Measurements from ENCODE around the gene SERPINE2. TPM values are rescaled to one million over a fixed set of nuclear protein-coding genes. Genes with fewer than 3 reads are reported as not detected.

The SERPINE2 gene
- total and polyA plus RNA-seq, 4 donors, result 4.2 to 61.4 (median 11.7) TPM

DNA sequence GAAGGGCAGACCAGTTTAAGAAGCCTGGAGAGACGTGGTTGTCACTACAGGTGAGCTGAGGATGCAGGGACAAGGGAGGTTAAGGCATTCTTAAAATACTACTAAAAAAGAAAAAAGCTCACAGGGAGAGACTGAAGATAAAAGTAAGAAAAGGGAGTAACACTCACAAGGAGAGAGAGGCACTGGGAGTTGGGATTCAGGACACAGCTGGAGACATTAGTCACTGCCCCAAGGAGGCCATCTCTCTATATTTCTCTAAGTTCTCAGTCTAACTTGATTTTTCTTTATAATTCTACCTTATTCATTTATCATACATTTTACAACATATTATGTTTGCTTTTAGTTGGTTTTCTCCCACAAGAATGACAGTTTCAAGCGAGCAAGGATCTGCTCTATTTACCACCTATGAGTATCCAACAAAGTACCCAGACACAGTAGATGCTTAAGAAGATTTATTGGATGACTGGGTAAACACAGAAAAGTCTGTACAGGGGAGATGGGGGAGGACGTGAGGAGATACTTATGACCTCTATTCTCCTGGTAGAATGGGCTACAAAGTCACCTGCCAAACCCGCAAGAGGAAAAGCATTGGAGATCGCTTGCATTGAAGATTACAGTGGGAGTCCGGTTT is 2.2 kb downstream of the SERPINE2 start:
- ATAC-seq (ENCODE audit: insufficient read depth, low FRiP score) (no peak), DNase-seq (no peak)
- peaks cover 0 to 40% (median 11%) of the 10 kb centered on the region in 5 donors for H3K4me1 ChIP-seq (ENCODE audit: control insufficient read depth in 5 of 5, insufficient read depth in 5 of 5, low read length in 5 of 5)
- 88% methylated on average over 6 of the region's 6 CpGs for WGBS, 2 donors
- H3K4me3 ChIP-seq, result no peak overlapping the region
- no peak overlapping the region for H3K27ac ChIP-seq (ENCODE audit: low read depth in 1 of 2, low read length in 1 of 2)
- H3K9me3 ChIP-seq (ENCODE audit: control insufficient read depth in 4 of 4, insufficient read depth in 3 of 4, low read length in 3 of 4), result peaks cover 0 to 2% (median 0%) of the 10 kb centered on the region in 4 donors
- TF ChIP-seq CTCF (IDR thresholded peaks at IDR 0.05; ENCODE audit: control extremely low read depth, extremely low read depth), result no peak
- H3K27me3 ChIP-seq (ENCODE audit: control insufficient read depth in 3 of 3, insufficient read depth in 3 of 3, low read length in 2 of 3), result peaks cover 3 to 5% (median 4%) of the 10 kb centered on the region in 3 donors
- H3K36me3 ChIP-seq (ENCODE audit: control insufficient read depth in 4 of 4, insufficient read depth in 4 of 4, low read length in 4 of 4), result no peaks in the 10 kb centered on the region
- no peak overlapping the region for H3K9ac ChIP-seq (ENCODE audit: insufficient read depth in 1 of 2, low read length in 2 of 2)

DNA sequence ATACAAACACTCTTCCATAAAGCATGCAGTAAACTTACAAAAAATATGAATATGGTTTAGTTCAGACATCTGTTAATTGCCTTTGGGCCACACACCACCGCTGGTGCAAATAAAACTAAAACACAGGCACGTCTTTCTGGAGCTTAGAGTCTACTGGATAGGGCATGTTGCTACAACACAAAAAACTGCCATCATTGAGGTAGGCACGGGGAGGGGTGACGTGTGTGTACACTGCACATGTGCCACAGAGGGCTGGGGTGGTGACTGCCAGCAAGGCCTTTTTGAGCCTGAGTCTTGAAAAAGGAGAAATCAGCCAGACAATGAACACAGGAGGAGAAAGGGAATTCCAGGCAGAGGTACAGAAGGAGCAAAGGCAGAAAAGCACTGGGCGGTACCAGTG is 5.1 kb downstream of the SERPINE2 start:
- Histone ChIP-seq H3K27me3 (ENCODE audit: control insufficient read depth in 3 of 3, insufficient read depth in 3 of 3, low read length in 2 of 3) (peaks cover 0 to 5% (median 4%) of the 10 kb centered on the region in 3 donors), H3K9ac (ENCODE audit: insufficient read depth in 1 of 2, low read length in 2 of 2) (no peak overlapping the region), H3K36me3 (ENCODE audit: control insufficient read depth in 4 of 4, insufficient read depth in 4 of 4, low read length in 4 of 4) (peaks cover 0 to 6% (median 2%) of the 10 kb centered on the region in 4 donors), H3K9me3 (ENCODE audit: control insufficient read depth in 4 of 4, insufficient read depth in 3 of 4, low read length in 3 of 4) (peaks cover 0 to 7% (median 0%) of the 10 kb centered on the region in 4 donors), H3K4me3 (no peak overlapping the region), H3K27ac (ENCODE audit: low read depth in 1 of 2, low read length in 1 of 2) (no peak overlapping the region), H3K4me1 (ENCODE audit: control insufficient read depth in 5 of 5, insufficient read depth in 5 of 5, low read length in 5 of 5) (peaks cover 0 to 16% (median 6%) of the 10 kb centered on the region in 5 donors)
- no peak for DNase-seq
- ATAC-seq (ENCODE audit: insufficient read depth, low FRiP score), result no peak
- TF ChIP-seq CTCF (IDR thresholded peaks at IDR 0.05; ENCODE audit: control extremely low read depth, extremely low read depth), result no peak
- 80 to 84% methylated on average over 5 of the region's 5 CpGs for WGBS, 2 donors

DNA sequence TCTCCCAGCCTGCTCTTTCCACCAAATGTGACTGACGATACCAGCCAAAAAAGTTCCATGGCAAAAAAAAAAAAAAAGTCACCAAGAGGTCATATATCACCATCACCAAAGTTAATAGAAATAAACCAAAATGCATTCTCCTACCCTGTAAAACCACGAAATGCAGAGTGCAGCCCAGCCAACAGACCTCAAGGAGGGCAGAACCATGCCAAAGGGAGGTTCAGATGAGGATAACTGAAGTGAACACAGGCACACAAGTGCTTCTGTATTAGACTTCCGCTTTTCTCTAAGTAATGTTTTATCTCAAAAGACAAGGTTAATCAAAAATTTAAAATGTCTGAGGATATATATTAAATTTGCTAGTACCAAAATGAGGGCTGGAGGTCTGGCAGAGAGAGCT is 5.5 kb downstream of the SERPINE2 start:
- ATAC-seq (ENCODE audit: insufficient read depth, low FRiP score) (no peak), DNase-seq (no peak)
- Histone ChIP-seq H3K4me1 (ENCODE audit: control insufficient read depth in 5 of 5, insufficient read depth in 5 of 5, low read length in 5 of 5) (peaks cover 0 to 16% (median 2%) of the 10 kb centered on the region in 5 donors), H3K4me3 (no peak overlapping the region), H3K9ac (ENCODE audit: insufficient read depth in 1 of 2, low read length in 2 of 2) (no peak overlapping the region), H3K27me3 (ENCODE audit: control insufficient read depth in 3 of 3, insufficient read depth in 3 of 3, low read length in 2 of 3) (peaks cover 0 to 5% (median 4%) of the 10 kb centered on the region in 3 donors), H3K9me3 (ENCODE audit: control insufficient read depth in 4 of 4, insufficient read depth in 3 of 4, low read length in 3 of 4) (peaks cover 0 to 7% (median 0%) of the 10 kb centered on the region in 4 donors), H3K36me3 (ENCODE audit: control insufficient read depth in 4 of 4, insufficient read depth in 4 of 4, low read length in 4 of 4) (peaks cover 0 to 6% (median 2%) of the 10 kb centered on the region in 4 donors), H3K27ac (ENCODE audit: low read depth in 1 of 2, low read length in 1 of 2) (no peak overlapping the region)
- WGBS, 2 donors, result 54 to 74% methylated on average over 3 of the region's 3 CpGs
- TF ChIP-seq CTCF (IDR thresholded peaks at IDR 0.05; ENCODE audit: control extremely low read depth, extremely low read depth), result no peak

Data from lung (tissue), 12 donors.